OCI-LY1 (cell line): ENCODE measurements around the gene RPS3.

ENCODE experiments used
- H2AFZ ChIP-seq: fragments of 200-600 bp; sonication (generic), shearing (Covaris generic); 2 replicates; pipeline ENCODE4 v1.6.0; 2014; ENCODE audit warnings: antibody characterized with exemption, mild to moderate bottlenecking, low read length
- H3F3A ChIP-seq: fragments of 200-600 bp; sonication (generic), shearing (Covaris generic); 2 replicates; pipeline ENCODE4 v1.6.0; 2014; ENCODE audit warnings: mild to moderate bottlenecking, antibody characterized with exemption, low read length, moderate library complexity; ENCODE audit not compliant: insufficient read depth
- H3K27ac ChIP-seq: fragments of 200-600 bp; sonication (generic); 2 replicates; pipeline ENCODE4 v1.5.1; 2014; ENCODE audit warnings: low read length, mixed run types, mild to moderate bottlenecking, low read depth; ENCODE audit not compliant: poor library complexity, severe bottlenecking
- H3K27me3 ChIP-seq: fragments of 200-600 bp; sonication (generic); 2 replicates; pipeline ENCODE4 v1.6.0; 2014; ENCODE audit warnings: antibody characterized with exemption, mild to moderate bottlenecking, low read length, moderate library complexity; ENCODE audit not compliant: insufficient read depth
- H3K36me3 ChIP-seq: fragments of 200-600 bp; sonication (generic); 2 replicates; pipeline ENCODE4 v1.6.1; 2014; ENCODE audit warnings: mild to moderate bottlenecking, antibody characterized with exemption, low read length, moderate library complexity, mixed read lengths; ENCODE audit not compliant: insufficient read depth
- H3K4me1 ChIP-seq: fragments of 200-600 bp; sonication (generic); 2 replicates; pipeline ENCODE4 v1.5.1; 2014; ENCODE audit warnings: mild to moderate bottlenecking, low read length, moderate library complexity; ENCODE audit not compliant: insufficient read depth, severe bottlenecking
- H3K4me2 ChIP-seq: fragments of 200-600 bp; sonication (generic), shearing (Covaris generic); 2 replicates; pipeline ENCODE4 v1.6.1; 2014; ENCODE audit warnings: low read length
- H3K4me3 ChIP-seq: fragments of 200-600 bp; sonication (generic); 2 replicates; pipeline ENCODE4 v1.5.1; 2014; ENCODE audit warnings: low read length, low read depth, mild to moderate bottlenecking, mixed read lengths; ENCODE audit not compliant: poor library complexity, severe bottlenecking
- H3K79me2 ChIP-seq: fragments of 200-600 bp; shearing (Covaris generic); 2 replicates; pipeline ENCODE4 v1.6.1; 2016; ENCODE audit warnings: mixed run types, low read length, mixed read lengths; ENCODE audit not compliant: insufficient read depth
- H3K9ac ChIP-seq: fragments of 200-600 bp; sonication (generic), shearing (Covaris generic); 2 replicates; pipeline ENCODE4 v1.6.1; 2014; ENCODE audit warnings: mild to moderate bottlenecking, low read length, mixed read lengths
- H3K9me2 ChIP-seq: fragments of 200-600 bp; sonication (generic), shearing (Covaris generic); 2 replicates; pipeline ENCODE4 v1.6.1; 2014; ENCODE audit warnings: low read depth, mild to moderate bottlenecking, low read length, mixed read lengths
- H3K9me3 ChIP-seq: fragments of 200-600 bp; shearing (Covaris generic); 2 replicates; pipeline ENCODE4 v1.6.1; 2014; ENCODE audit warnings: low read length, mixed read lengths
- H4K20me1 ChIP-seq: fragments of 200-600 bp; sonication (generic), shearing (Covaris generic); 2 replicates; pipeline ENCODE4 v1.6.0; 2016; ENCODE audit warnings: mild to moderate bottlenecking, low read length; ENCODE audit not compliant: insufficient read depth
- CTCF ChIP-seq: fragments of 200-600 bp; sonication (generic), shearing (Covaris generic); IDR thresholded peaks from 2 replicates; pipeline ENCODE4 v1.5.1; 2017; ENCODE audit warnings: mild to moderate bottlenecking, antibody characterized with exemption, low read length, moderate library complexity, mixed read lengths
- EZH2 ChIP-seq: fragments of 200-600 bp; sonication (generic), shearing (Covaris generic); IDR thresholded peaks from 2 replicates; pipeline ENCODE4 v1.8.0; 2017; ENCODE audit warnings: borderline replicate concordance, mixed run types, mild to moderate bottlenecking, antibody characterized with exemption, low read length, moderate library complexity, mixed read lengths

RPS3 gene

GRCh38 chr11:75413864-75414263 lies 14.5 kb downstream of the RPS3 start:
- no peaks in the 10 kb centered on the region for H3F3A ChIP-seq
- no peak overlapping the region for H2AFZ ChIP-seq
- H3K27ac ChIP-seq: no peak overlapping the region
- no peak for TF ChIP-seq CTCF
- TF ChIP-seq EZH2: no peak
- H3K27me3 ChIP-seq: no peaks in the 10 kb centered on the region
- no peaks in the 10 kb centered on the region for H3K9me3 ChIP-seq
- H3K9ac ChIP-seq: no peak overlapping the region
- H3K4me3 ChIP-seq: no peak overlapping the region
- no peaks in the 10 kb centered on the region for H3K79me2 ChIP-seq
- no peaks in the 10 kb centered on the region for H3K9me2 ChIP-seq
- no peak overlapping the region for H3K4me2 ChIP-seq
- peaks cover 37% of the 10 kb centered on the region for H3K36me3 ChIP-seq
- no peaks in the 10 kb centered on the region for H4K20me1 ChIP-seq
- no peaks in the 10 kb centered on the region for H3K4me1 ChIP-seq

GRCh38 chr11:75420224-75421034 lies 21.1 kb downstream of the RPS3 start:
- no peaks in the 10 kb centered on the region for H3K9me2 ChIP-seq
- no peaks in the 10 kb centered on the region for H3F3A ChIP-seq
- peaks cover 4% of the 10 kb centered on the region for H3K36me3 ChIP-seq
- TF ChIP-seq CTCF (no peak), EZH2 (no peak)
- no peak overlapping the region for H2AFZ ChIP-seq
- H3K4me3 ChIP-seq: no peak overlapping the region
- H3K79me2 ChIP-seq: no peaks in the 10 kb centered on the region
- no peak overlapping the region for H3K9ac ChIP-seq
- no peaks in the 10 kb centered on the region for H3K27me3 ChIP-seq
- no peaks in the 10 kb centered on the region for H3K4me1 ChIP-seq
- no peaks in the 10 kb centered on the region for H4K20me1 ChIP-seq
- no peaks in the 10 kb centered on the region for H3K9me3 ChIP-seq
- no peak overlapping the region for H3K27ac ChIP-seq
- H3K4me2 ChIP-seq: no peak overlapping the region

DNA sequence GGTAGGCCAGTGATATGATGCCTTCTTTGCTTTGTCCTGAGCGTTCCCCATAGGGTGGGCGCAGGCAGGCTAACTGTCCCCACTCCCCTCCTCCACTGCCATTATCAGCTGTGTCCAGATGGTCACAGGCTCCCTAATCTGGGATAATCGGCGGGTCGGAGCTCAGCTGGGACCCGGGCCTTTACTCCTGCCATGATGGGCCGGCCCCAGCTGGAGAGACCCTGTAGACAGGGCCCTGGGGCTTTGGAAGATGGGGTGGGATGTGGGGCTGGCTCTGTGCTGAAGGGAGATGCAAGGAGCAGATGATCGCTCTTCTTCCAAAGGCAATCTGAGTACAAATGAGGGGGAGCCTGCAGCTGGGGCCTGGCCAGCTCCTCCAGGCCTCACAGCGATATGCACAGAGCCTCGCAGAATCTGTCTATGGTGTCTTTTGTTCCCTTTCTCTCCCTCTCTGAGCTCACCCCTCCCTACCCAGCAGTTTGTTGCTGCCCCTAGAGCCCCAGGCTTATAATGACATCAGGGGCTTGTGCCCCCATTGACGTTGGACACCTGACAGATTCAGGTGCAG lies 21.8 kb downstream of the RPS3 start:
- no peak overlapping the region for H3K27ac ChIP-seq
- TF ChIP-seq CTCF (no peak), EZH2 (no peak)

More for the DNA sequence above, 21.8 kb downstream of the RPS3 start:
- no peaks in the 10 kb centered on the region for H3F3A ChIP-seq
- H3K4me2 ChIP-seq: no peak overlapping the region
- no peak overlapping the region for H3K4me3 ChIP-seq
- no peaks in the 10 kb centered on the region for H3K4me1 ChIP-seq
- no peak overlapping the region for H3K9ac ChIP-seq
- no peaks in the 10 kb centered on the region for H3K27me3 ChIP-seq
- peaks cover under 1% of the 10 kb centered on the region for H3K36me3 ChIP-seq
- H3K79me2 ChIP-seq: no peaks in the 10 kb centered on the region
- no peaks in the 10 kb centered on the region for H3K9me2 ChIP-seq
- no peak overlapping the region for H2AFZ ChIP-seq
- H4K20me1 ChIP-seq: no peaks in the 10 kb centered on the region
- no peaks in the 10 kb centered on the region for H3K9me3 ChIP-seq
